Suprapubic skin (tissue), 4 donors: ENCODE data around the gene ATP8B1.

ENCODE experiments used
- CTCF ChIP-seq, 2 donors: fragments of 200-600 bp in 1 of 2; fragments of 450-650 bp in 1 of 2; sonication (generic) in 1 of 2; IDR thresholded peaks; one replicate each; pipeline ENCODE4 v1.5.1; 2016 to 2019; ENCODE audit warnings: antibody characterized with exemption in 2 of 2, mild to moderate bottlenecking in 1 of 2, moderate library complexity in 1 of 2
- POLR2A ChIP-seq, 2 donors: fragments of 450-650 bp; IDR thresholded peaks; one replicate each; pipeline ENCODE4 v1.6.1; 2017; ENCODE audit warnings: antibody characterized with exemption in 2 of 2, mild to moderate bottlenecking in 2 of 2, moderate library complexity in 2 of 2
- POLR2AphosphoS5 ChIP-seq, 3 donors: sonication (generic); formaldehyde crosslinking; IDR thresholded peaks; one replicate each; pipeline ENCODE4 v1.6.1; 2017; ENCODE audit warnings: antibody characterized with exemption in 3 of 3

DNA sequence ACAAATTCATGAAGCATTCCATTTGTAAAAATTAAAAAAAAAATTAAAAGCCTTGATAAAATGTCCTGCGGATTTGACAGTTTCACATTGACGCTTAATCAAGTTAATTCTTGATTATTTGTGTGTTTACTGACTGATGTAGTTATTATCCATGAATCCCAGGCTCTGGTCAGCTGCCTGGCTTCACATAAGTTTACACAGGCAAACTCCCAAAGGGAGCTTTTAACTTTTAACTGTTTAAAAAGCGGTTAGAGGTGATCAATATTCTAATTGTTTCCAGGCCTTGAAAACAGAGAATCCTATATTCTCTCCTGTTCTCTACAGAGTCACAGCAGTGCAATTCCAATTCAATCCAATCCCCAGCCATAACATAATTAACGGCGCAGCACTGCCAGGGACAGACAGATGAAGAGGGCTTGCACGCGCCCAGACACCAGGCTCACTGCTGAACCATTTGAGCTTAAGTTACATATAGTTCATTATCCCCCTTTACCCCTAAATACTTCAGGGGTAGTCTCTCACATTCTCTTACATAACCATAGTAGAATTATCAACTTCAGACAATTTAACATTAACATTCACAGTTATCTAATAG, 47.5 kb downstream of the ATP8B1 start:
- TF ChIP-seq CTCF (IDR thresholded peaks at IDR 0.05) (no peak), POLR2A (IDR thresholded peaks at IDR 0.05) (no peak), POLR2AphosphoS5 (IDR thresholded peaks at IDR 0.05) (no peak)
